H9 (cell line): ENCODE results near the gene RALGAPA1. TPM values are rescaled to one million over a fixed set of nuclear protein-coding genes. Genes with fewer than 3 reads are reported as not detected.

Experiments used
- DNase-seq: peaks from one replicate; pipeline ENCODE4 v3.0.0-alpha.2; 2017
- H2AFZ ChIP-seq: one replicate; pipeline ENCODE4 v1.6.1; 2013; ENCODE audit warnings: mild to moderate bottlenecking, low read length, control low read depth, moderate library complexity
- H2AK5ac ChIP-seq: 2 replicates; pipeline ENCODE4 v1.6.1; 2013; ENCODE audit warnings: low read length, control low read depth, mixed read lengths; ENCODE audit not compliant: insufficient read length
- H2BK120ac ChIP-seq: one replicate; pipeline ENCODE4 v1.6.1; 2013; ENCODE audit warnings: low read depth, mild to moderate bottlenecking, low read length, control low read depth, inconsistent platforms; ENCODE audit not compliant: poor library complexity, severe bottlenecking
- H2BK12ac ChIP-seq: 2 replicates; pipeline ENCODE4 v1.6.1; 2013; ENCODE audit warnings: low read length, control low read depth, mixed read lengths, low read depth; ENCODE audit not compliant: insufficient read length
- H2BK15ac ChIP-seq: 2 replicates; pipeline ENCODE4 v1.6.1; 2013; ENCODE audit warnings: low read depth, low read length, control low read depth
- H2BK20ac ChIP-seq: one replicate; pipeline ENCODE4 v1.6.1; 2013; ENCODE audit warnings: low read depth, mild to moderate bottlenecking, low read length, control low read depth, inconsistent platforms; ENCODE audit not compliant: poor library complexity, severe bottlenecking
- H2BK5ac ChIP-seq: 2 replicates; pipeline ENCODE4 v1.6.1; 2013; ENCODE audit warnings: low read length, control low read depth, mixed read lengths; ENCODE audit not compliant: insufficient read length
- H3K14ac ChIP-seq: 2 replicates; pipeline ENCODE4 v1.6.1; 2013; ENCODE audit warnings: low read length, control low read depth; ENCODE audit not compliant: insufficient read depth
- H3K18ac ChIP-seq: 2 replicates; pipeline ENCODE4 v1.6.1; 2013; ENCODE audit warnings: low read depth, mild to moderate bottlenecking, mixed read lengths, low read length, control low read depth; ENCODE audit not compliant: insufficient read length
- H3K23ac ChIP-seq: 2 replicates; pipeline ENCODE4 v1.6.1; 2013; ENCODE audit warnings: low read length, control low read depth, mixed read lengths, low read depth; ENCODE audit not compliant: insufficient read length
- H3K23me2 ChIP-seq: 2 replicates; pipeline ENCODE4 v1.6.1; 2013; ENCODE audit warnings: low read depth, mild to moderate bottlenecking, mixed read lengths, low read length, control low read depth; ENCODE audit not compliant: insufficient read length, poor library complexity, severe bottlenecking
- H3K27ac ChIP-seq: 2 replicates; pipeline ENCODE4 v1.5.1; 2013; ENCODE audit warnings: low read length, control low read depth, mixed read lengths, low read depth; ENCODE audit not compliant: insufficient read length
- H3K27me3 ChIP-seq: 2 replicates; pipeline ENCODE4 v1.6.1; 2013; ENCODE audit warnings: low read length, control low read depth, inconsistent platforms; ENCODE audit not compliant: insufficient read depth
- H3K4ac ChIP-seq: 2 replicates; pipeline ENCODE4 v1.6.1; 2013; ENCODE audit warnings: low read depth, mild to moderate bottlenecking, control low read depth, inconsistent platforms, low read length, moderate library complexity
- H3K4me1 ChIP-seq: 2 replicates; pipeline ENCODE4 v1.6.1; 2013; ENCODE audit warnings: low read length, control low read depth, inconsistent platforms; ENCODE audit not compliant: insufficient read depth
- H3K4me2 ChIP-seq: 2 replicates; pipeline ENCODE4 v1.6.1; 2013; ENCODE audit warnings: low read length, control low read depth, mixed read lengths; ENCODE audit not compliant: insufficient read length, insufficient read depth
- H3K56ac ChIP-seq: 2 replicates; pipeline ENCODE4 v1.6.1; 2013; ENCODE audit warnings: low read depth, mild to moderate bottlenecking, mixed read lengths, low read length, control low read depth; ENCODE audit not compliant: insufficient read length
- H3K79me1 ChIP-seq: 2 replicates; pipeline ENCODE4 v1.6.1; 2013; ENCODE audit warnings: low read depth, mild to moderate bottlenecking, moderate library complexity, low read length, control low read depth, inconsistent platforms; ENCODE audit not compliant: insufficient read depth, poor library complexity, severe bottlenecking
- H3K79me2 ChIP-seq: 2 replicates; pipeline ENCODE4 v1.6.1; 2013; ENCODE audit warnings: low read length, control low read depth, inconsistent platforms; ENCODE audit not compliant: insufficient read depth
- H3K9ac ChIP-seq: 2 replicates; pipeline ENCODE4 v1.6.1; 2013; ENCODE audit warnings: low read length, control low read depth, mixed read lengths; ENCODE audit not compliant: insufficient read length; ENCODE audit errors: extremely low read depth
- H3K9me3 ChIP-seq: one replicate; pipeline ENCODE4 v1.6.1; 2013; ENCODE audit warnings: low read depth, low read length, inconsistent platforms; ENCODE audit not compliant: control insufficient read depth
- H3T11ph ChIP-seq: one replicate; pipeline ENCODE4 v1.6.1; 2013; ENCODE audit warnings: mild to moderate bottlenecking, low read length, control low read depth, inconsistent platforms
- H4K20me1 ChIP-seq: one replicate; pipeline ENCODE4 v1.6.1; 2013; ENCODE audit not compliant: control insufficient read depth, insufficient read length, insufficient read depth
- H4K5ac ChIP-seq: 2 replicates; pipeline ENCODE4 v1.6.1; 2013; ENCODE audit warnings: low read depth, mild to moderate bottlenecking, mixed read lengths, low read length, control low read depth; ENCODE audit not compliant: insufficient read length
- H4K8ac ChIP-seq: replicated peaks from 2 replicates; pipeline ENCODE4 v1.6.1; 2013; ENCODE audit warnings: low read length, control low read depth, mixed read lengths, low read depth; ENCODE audit not compliant: insufficient read length
- H4K91ac ChIP-seq: 2 replicates; pipeline ENCODE4 v1.6.1; 2013; ENCODE audit warnings: low read depth, mild to moderate bottlenecking, moderate library complexity, mixed read lengths, low read length, control low read depth; ENCODE audit not compliant: insufficient read length
- H3K27ac Mint-ChIP-seq, 3 experiments: 2 replicates in 2 of 3; 3 replicates in 1 of 3; pipeline ENCODE4 v1.8.0; 2020 to 2021; ENCODE audit warnings: mixed read lengths in 3 of 3, mild to moderate bottlenecking in 1 of 3, moderate library complexity in 1 of 3
- H3K27me3 Mint-ChIP-seq: 2 replicates; pipeline ENCODE4 v1.8.0; 2021; ENCODE audit warnings: low read depth, mild to moderate bottlenecking, moderate library complexity, mixed read lengths
- H3K36me3 Mint-ChIP-seq, 3 experiments: 2 replicates in 2 of 3; 3 replicates in 1 of 3; pipeline ENCODE4 v1.8.0; 2020 to 2021; ENCODE audit warnings: low read depth in 3 of 3, mixed read lengths in 3 of 3; ENCODE audit not compliant: insufficient read depth in 1 of 3
- H3K4me1 Mint-ChIP-seq, 2 experiments: 2 replicates each; pipeline ENCODE4 v1.8.0; 2020; ENCODE audit warnings: mixed read lengths in 2 of 2
- H3K4me3 Mint-ChIP-seq, 2 experiments: 2 replicates in 1 of 2; 3 replicates in 1 of 2; pipeline ENCODE4 v1.8.0; 2020 to 2021; ENCODE audit warnings: mild to moderate bottlenecking in 2 of 2, mixed read lengths in 2 of 2, moderate library complexity in 1 of 2
- H3K9me3 Mint-ChIP-seq, 2 experiments: 2 replicates in 1 of 2; 3 replicates in 1 of 2; pipeline ENCODE4 v1.8.0; 2020; ENCODE audit warnings: mild to moderate bottlenecking in 2 of 2, mixed read lengths in 2 of 2, moderate library complexity in 1 of 2
- CTCF ChIP-seq: fragments of 200-600 bp; sonication (generic); conservative IDR thresholded peaks from 3 replicates; pipeline ENCODE4 v1.8.0; 2021; ENCODE audit warnings: antibody characterized with exemption, mild to moderate bottlenecking
- WGBS: extraction: QIAGEN DNeasy Blood & Tissue Kit; methylation state at CpG from one replicate; pipeline ENCODE4 v1.1.7; 2013; ENCODE audit warnings: missing lambda C conversion rate, low lambda C conversion rate, mixed read lengths; ENCODE audit not compliant: insufficient read length; ENCODE audit errors: extremely low coverage; 5-methylcytosine and 5-hydroxymethylcytosine counted together
- total RNA-seq: library from RNA; stranded (reverse); gene quantifications from 2 replicates; pipeline ENCODE4 v1.2.1, GENCODE V29; 2021

Gene RALGAPA1
- total RNA-seq, 1 experiment from 2014 or later, result 29.8 TPM

GRCh38 chr14:35854696-35855270, 45.7 kb upstream of the RALGAPA1 start:
- H3K4ac ChIP-seq, result no peak overlapping the region
- no peak overlapping the region for H4K8ac ChIP-seq
- H2BK15ac ChIP-seq, result no peak overlapping the region
- Mint-ChIP-seq H3K27me3 (no peaks in the 10 kb centered on the region), H3K4me3 (no peak overlapping the region), H3K36me3 (peaks cover 20 to 36% (median 20%) of the 10 kb centered on the region in 3 experiments; a peak in 6 of 7 replicates), H3K27ac (no peak overlapping the region), H3K9me3 (peaks cover 0 to 4% of the 10 kb centered on the region in 2 experiments; a peak in 2 of 5 replicates), H3K4me1 (no peaks in the 10 kb centered on the region)
- H3K27ac ChIP-seq, result no peak overlapping the region
- no peak overlapping the region for H3K56ac ChIP-seq
- H2BK120ac ChIP-seq, result no peak overlapping the region
- no peaks in the 10 kb centered on the region for H4K20me1 ChIP-seq
- no peak overlapping the region for H2BK5ac ChIP-seq
- H3K18ac ChIP-seq, result no peak overlapping the region
- H3K4me2 ChIP-seq, result no peak overlapping the region
- no peak overlapping the region for H3K9ac ChIP-seq
- no peak overlapping the region for H3T11ph ChIP-seq
- H3K79me2 ChIP-seq, result no peaks in the 10 kb centered on the region
- WGBS, result no CpG with 5 or more reads among the region's 1 CpG
- no peak overlapping the region for H3K14ac ChIP-seq
- H2AK5ac ChIP-seq, result no peak overlapping the region
- no peaks in the 10 kb centered on the region for H3K9me3 ChIP-seq
- no peaks in the 10 kb centered on the region for H3K79me1 ChIP-seq
- H2AFZ ChIP-seq, result no peak overlapping the region
- H4K5ac ChIP-seq, result no peak overlapping the region
- no peak overlapping the region for H4K91ac ChIP-seq
- no peak overlapping the region for H3K23ac ChIP-seq
- H3K23me2 ChIP-seq, result no peaks in the 10 kb centered on the region
- DNase-seq, result no peak
- no peak overlapping the region for H2BK20ac ChIP-seq
- TF ChIP-seq CTCF, result no peak
- no peaks in the 10 kb centered on the region for H3K27me3 ChIP-seq
- H3K4me1 ChIP-seq, result no peaks in the 10 kb centered on the region
- H2BK12ac ChIP-seq, result no peak overlapping the region
